ENCODE measurements around the gene ARHGEF25.
A peak's percentile ranks its signal among the peaks of the same experiment; 100 is the strongest.

ARHGEF25 gene

GRCh38 chr12:57619434-57620244 lies 8.4 kb downstream of the ARHGEF25 start:
- Histone ChIP-seq H3K27ac (replicated peaks) (no peak overlapping the region), H3K27me3 (ENCODE audit: insufficient read depth, poor library complexity, severe bottlenecking) (peaks cover 58% of the 10 kb centered on the region), H3K4me3 (replicated peaks; ENCODE audit: insufficient read depth, low read length) (no peak overlapping the region)
- DNase-seq (ENCODE audit: low read depth in 1 of 2, low spot score in 1 of 2), result no peak
- no peak for TF ChIP-seq SPI1 (IDR thresholded peaks at IDR 0.05; ENCODE audit: borderline replicate concordance, low read depth)
- no peak for TF ChIP-seq CTCF (IDR thresholded peaks at IDR 0.05; ENCODE audit: insufficient read depth, low read length)
- no peak for TF ChIP-seq POLR2AphosphoS5 (IDR thresholded peaks at IDR 0.05; ENCODE audit: low read depth)
- TF ChIP-seq REST (IDR thresholded peaks at IDR 0.05; ENCODE audit: insufficient replicate concordance, low read depth), result no peak

GRCh38 chr12:57620245-57620935 lies 9.2 kb downstream of the ARHGEF25 start:
- no peak for TF ChIP-seq GABPA (IDR thresholded peaks at IDR 0.05; ENCODE audit: low read depth)
- no peak for TF ChIP-seq REST (IDR thresholded peaks at IDR 0.05; ENCODE audit: insufficient replicate concordance, low read depth)
- no peak for TF ChIP-seq CTCF (IDR thresholded peaks at IDR 0.05; ENCODE audit: insufficient read depth, low read length)
- TF ChIP-seq POLR2AphosphoS5 (IDR thresholded peaks at IDR 0.05; ENCODE audit: low read depth), result no peak
- no peak for TF ChIP-seq SPI1 (IDR thresholded peaks at IDR 0.05; ENCODE audit: borderline replicate concordance, low read depth)
- no peak overlapping the region for H3K27ac ChIP-seq (replicated peaks)
- DNase-seq (ENCODE audit: low read depth in 1 of 2, low spot score in 1 of 2), result no peak
- H3K4me3 ChIP-seq (replicated peaks; ENCODE audit: insufficient read depth, low read length), result no peak overlapping the region
- H3K27me3 ChIP-seq (ENCODE audit: insufficient read depth, poor library complexity, severe bottlenecking), result peaks cover 54% of the 10 kb centered on the region

GRCh38 chr12:57620936-57621496 lies 9.8 kb downstream of the ARHGEF25 start:
- peaks cover 60% of the 10 kb centered on the region for H3K27me3 ChIP-seq (ENCODE audit: insufficient read depth, poor library complexity, severe bottlenecking)
- peak overlapping the region; percentile 24 for H3K4me3 ChIP-seq (replicated peaks; ENCODE audit: insufficient read depth, low read length)
- DNase-seq (ENCODE audit: low read depth in 1 of 2, low spot score in 1 of 2), result peak in 1 of 2 experiments; percentile 25
- TF ChIP-seq GABPA (IDR thresholded peaks at IDR 0.05; ENCODE audit: low read depth), result no peak
- peak; percentile 21 for TF ChIP-seq REST (IDR thresholded peaks at IDR 0.05; ENCODE audit: insufficient replicate concordance, low read depth)
- H3K27ac ChIP-seq (replicated peaks), result no peak overlapping the region

All from HL-60 (cell line).